K562 (cell line): ENCODE results near the gene KLHL30. TPM values are rescaled to one million over a fixed set of nuclear protein-coding genes. Genes with fewer than 3 reads are reported as not detected.

ENCODE experiments used
- ATAC-seq: fragments of 200-7000 bp; cut with Tn5 transposase; 3 replicates; pipeline ENCODE4 v1.9.1; 2020; ENCODE audit warnings: moderate library complexity
- BruUV-seq: library from RNA; stranded (reverse); fragments of 400-500 nt; replicated peaks from 2 replicates; lab custom pipeline; 2021; lab: Mats Ljungman, UMichigan
- CTCF ChIA-PET: fragments of 300-600 bp; formaldehyde crosslinking; extraction: SDS; loops from one replicate; lab custom pipeline; 2021; ENCODE audit warnings: low intra/inter-chr PET ratio; lab: Yijun Ruan, JAX
- POLR2A ChIA-PET: fragments of 300-600, 350-650 bp; sonication (Branson Sonifier 250); formaldehyde crosslinking; extraction: SDS; loops from one replicate; lab custom pipeline; 2021; ENCODE audit warnings: antibody characterized with exemption, inconsistent platforms; lab: Yijun Ruan, JAX
- DNase-seq, 4 experiments: peaks; one replicate each; pipeline versions ENCODE4 v3.0.0 to v3.0.0-alpha.2; 2011 to 2018; ENCODE audit warnings: low spot score in 3 of 4, mixed read lengths in 3 of 4; ENCODE audit errors: extremely low read depth in 1 of 4
- FAIRE-seq: peaks from 2 replicates; lab custom pipeline; 2011; peaks lifted over from hg19 to GRCh38; lab: Jason Lieb, UNC
- H2AFZ ChIP-seq: 2 replicates; pipeline ENCODE4 v1.6.0; 2011; ENCODE audit warnings: low read depth, low read length, control low read depth, inconsistent platforms
- H3K27ac ChIP-seq: fragments of 200-600 bp; 3 replicates; pipeline ENCODE4 v1.8.0; 2011; ENCODE audit warnings: low read depth, mild to moderate bottlenecking, control low read depth, inconsistent platforms, low read length, moderate library complexity, mixed read lengths; ENCODE audit errors: extremely low read depth
- H3K27me3 ChIP-seq, 2 experiments: fragments of 300-600 bp in 1 of 2; 2 replicates in 1 of 2; 3 replicates in 1 of 2; pipeline versions ENCODE4 v1.6.0 to v1.8.0; 2011; ENCODE audit warnings: inconsistent platforms in 2 of 2, low read length in 2 of 2, mild to moderate bottlenecking in 1 of 2, mixed read lengths in 1 of 2, moderate library complexity in 1 of 2; ENCODE audit not compliant: control insufficient read depth in 2 of 2, insufficient read depth in 2 of 2
- H3K36me3 ChIP-seq: fragments of 300-600 bp; 3 replicates; pipeline ENCODE4 v1.8.0; 2011; ENCODE audit warnings: mild to moderate bottlenecking, low read length, inconsistent platforms; ENCODE audit not compliant: control insufficient read depth, insufficient read depth
- H3K4me1 ChIP-seq, 2 experiments: fragments of 200-600 bp in 1 of 2; replicated peaks in 1 of 2; 2 replicates in 1 of 2; 3 replicates in 1 of 2; pipeline versions ENCODE4 v1.5.1 to v1.8.0; 2011; ENCODE audit warnings: inconsistent platforms in 2 of 2, low read length in 2 of 2, mild to moderate bottlenecking in 1 of 2, mixed read lengths in 1 of 2, moderate library complexity in 1 of 2; ENCODE audit not compliant: control insufficient read depth in 2 of 2, insufficient read depth in 2 of 2
- H3K4me2 ChIP-seq: 2 replicates; pipeline ENCODE4 v1.6.1; 2011; ENCODE audit warnings: low read length, control low read depth, inconsistent platforms, mixed read lengths; ENCODE audit not compliant: insufficient read depth
- H3K4me3 ChIP-seq: fragments of 200-600 bp; sonication (generic), shearing (Covaris generic); 2 replicates; pipeline ENCODE4 v1.5.1; 2016; ENCODE audit warnings: control low read depth, inconsistent platforms
- H3K79me2 ChIP-seq: fragments of 200-600 bp; 3 replicates; pipeline ENCODE4 v1.8.0; 2011; ENCODE audit warnings: low read length, inconsistent platforms; ENCODE audit not compliant: control insufficient read depth, insufficient read depth
- H3K9ac ChIP-seq, 2 experiments: 2 replicates each; pipeline versions ENCODE4 v1.6.0 to v1.6.1; 2011; ENCODE audit warnings: low read depth in 2 of 2, low read length in 2 of 2, control low read depth in 1 of 2, inconsistent platforms in 1 of 2, mild to moderate bottlenecking in 1 of 2, mixed read lengths in 1 of 2; ENCODE audit not compliant: insufficient read depth in 1 of 2
- H3K9me1 ChIP-seq: one replicate; pipeline ENCODE4 v1.6.0; 2011; ENCODE audit warnings: inconsistent platforms, mild to moderate bottlenecking, low read length, moderate library complexity; ENCODE audit not compliant: control insufficient read depth, insufficient read depth
- H3K9me3 ChIP-seq: replicated peaks from 2 replicates; pipeline ENCODE4 v1.5.1; 2011; ENCODE audit warnings: low read depth, low read length, inconsistent platforms; ENCODE audit not compliant: control insufficient read depth, insufficient read depth
- H4K20me1 ChIP-seq: replicated peaks from 2 replicates; pipeline ENCODE4 v1.6.1; 2011; ENCODE audit warnings: low read length, inconsistent platforms, mixed read lengths; ENCODE audit not compliant: control insufficient read depth, insufficient read depth
- ESRRA ChIP-seq: fragments of 450-650 bp; IDR thresholded peaks from 2 replicates; pipeline ENCODE4 v1.6.1; 2014; ENCODE audit warnings: low read depth, mild to moderate bottlenecking, moderate library complexity, borderline replicate concordance
- HNRNPH1 ChIP-seq: fragments of 200-400 bp; formaldehyde crosslinking; optimal IDR thresholded peaks from 2 replicates; pipeline ENCODE3; 2017; ENCODE audit warnings: low read depth, mild to moderate bottlenecking, low read length, moderate library complexity
- MTA2 ChIP-seq: fragments of 450-650 bp; IDR thresholded peaks from 2 replicates; pipeline ENCODE4 v1.6.1; 2016; ENCODE audit warnings: low read depth
- NFXL1 ChIP-seq: fragments of 450-650 bp; formaldehyde crosslinking; IDR thresholded peaks from 2 replicates; pipeline ENCODE4 v1.4.0; 2021; ENCODE audit warnings: mild to moderate bottlenecking
- ZNF644 ChIP-seq: fragments of 200-800 bp; sonication (Bioruptor generic); IDR thresholded peaks from 2 replicates; pipeline ENCODE4 v1.6.1; 2016; ENCODE audit warnings: low read depth, missing genetic modification characterization, missing compliant biosample characterization
- WGBS: fragments of 100-300 bp; shearing (Covaris generic); methylation state at CpG from one replicate; pipeline ENCODE4 v1.1.6; 2016; ENCODE audit warnings: low coverage, mixed read lengths; ENCODE audit not compliant: insufficient coverage; ENCODE audit errors: missing lambda C conversion rate; 5-methylcytosine and 5-hydroxymethylcytosine counted together
- in situ Hi-C: fragments of 300-500 bp; cut with MboI; formaldehyde crosslinking; loops from 4 replicates; pipeline ENCODE4 v1.15.0; 2018; ENCODE audit warnings: inconsistent platforms, mixed read lengths
- intact Hi-C: fragments of 100-400 bp; cut with micrococcal nuclease; formaldehyde crosslinking; loops from 2 replicates; pipeline ENCODE4 v1.14.2; 2022
- polyA plus RNA-seq, 8 experiments: library from polyadenylated mRNA; depleted of rRNA in 4 of 8; stranded (reverse) in 5 of 8; unstranded in 3 of 8; fragments of >200 nt; fragmentation: Nextera tagmentation in 2 of 8; fragmentation: Illumina TruSeq in 1 of 8; extraction: Ambion mirVana in 2 of 8; extraction: Trizol in 1 of 8; gene quantifications; 2 replicates each; pipeline versions ENCODE4 v1.2.1 to v1.2.3, GENCODE V29; 2011 to 2014; ENCODE audit warnings: inconsistent platforms in 1 of 8, missing spikeins in 1 of 8
- total RNA-seq, 7 experiments: library from RNA; depleted of rRNA in 6 of 7; stranded (reverse); fragments of >200 nt in 6 of 7; fragmentation: Illumina TruSeq in 2 of 7; extraction: Trizol in 2 of 7; gene quantifications; 2 replicates each; pipeline versions ENCODE4 v1.2.1 to v1.2.3, GENCODE V29; 2011 to 2021; ENCODE audit warnings: low replicate concordance in 1 of 7
- TF ChIP-seq, protein P1 (sequence below), 3 experiments: IDR thresholded peaks in 2 of 3; conservative IDR thresholded peaks in 1 of 3; 2 replicates each; pipeline ENCODE4 v1.5.1; 2011 to 2012; ENCODE audit warnings: low read length in 3 of 3, mild to moderate bottlenecking in 3 of 3, control low read depth in 2 of 3, improper control_type of control experiment in 1 of 3, inconsistent platforms in 1 of 3, low read depth in 1 of 3, mixed read lengths in 1 of 3, moderate library complexity in 1 of 3; ENCODE audit not compliant: insufficient read depth in 2 of 3
- TF ChIP-seq, protein P2 (sequence below): fragments of 450-650 bp; formaldehyde crosslinking; conservative IDR thresholded peaks from 2 replicates; pipeline ENCODE4 v1.4.0; 2022; ENCODE audit warnings: mild to moderate bottlenecking, missing genetic modification characterization

Gene KLHL30
- total and polyA plus RNA-seq, 9 of the 15 experiments (the other 6 are each of a cell fraction or from before 2014, with no cell fraction given): 0.04 TPM; not detected in 8

DNA sequence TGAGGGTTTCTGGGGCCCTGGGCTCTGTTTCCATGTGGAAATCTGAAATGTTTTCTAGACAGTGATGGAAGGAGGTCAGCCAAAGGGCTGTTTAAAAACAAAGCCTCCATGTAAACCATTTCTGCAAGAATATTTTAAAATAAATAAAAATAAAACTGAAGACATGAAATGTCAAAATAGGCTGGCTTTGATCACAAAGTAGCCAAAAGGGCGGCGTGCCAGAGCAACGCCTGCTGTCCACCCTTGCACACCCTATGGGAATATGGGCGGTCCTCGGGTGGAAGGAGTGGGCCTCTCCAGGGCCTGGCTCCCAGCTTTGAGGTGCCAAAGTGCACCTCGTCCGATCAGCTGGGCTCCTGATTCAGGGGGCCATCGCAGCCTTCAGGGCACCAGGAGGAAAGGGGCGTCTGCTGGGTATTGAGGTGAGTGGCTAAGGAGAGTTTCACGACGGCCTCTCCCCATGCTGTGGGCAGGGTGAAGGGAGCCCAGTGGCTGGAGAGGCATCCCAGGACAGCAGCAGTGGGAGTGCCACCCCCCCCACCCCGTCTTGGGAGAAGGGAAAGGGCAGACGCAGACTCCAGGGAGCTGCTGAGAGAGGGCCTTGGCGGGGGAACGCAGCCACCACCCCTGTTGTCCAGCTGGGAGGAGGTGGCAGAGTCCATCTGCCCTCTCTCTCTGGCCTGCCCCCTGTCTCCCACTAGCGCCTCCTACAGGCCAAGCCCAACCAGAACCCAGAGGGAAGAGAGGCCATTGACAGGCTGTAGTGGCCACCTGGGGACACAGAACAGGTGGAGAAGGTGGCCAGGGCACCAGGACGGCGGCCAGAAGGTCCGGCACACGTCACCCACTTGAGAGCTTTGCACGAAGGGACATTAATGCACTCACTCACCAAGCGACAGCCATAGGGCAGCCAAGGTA lies 14.6 kb downstream of the KLHL30 start:
- no peak for FAIRE-seq
- no peaks in the 10 kb centered on the region for H3K36me3 ChIP-seq
- TF ChIP-seq NFXL1 (CRISPR knock-in tag): no peak
- no peak for TF ChIP-seq HNRNPH1
- TF ChIP-seq ESRRA: no peak
- TF ChIP-seq MTA2: no peak
- TF ChIP-seq, protein P1, sequence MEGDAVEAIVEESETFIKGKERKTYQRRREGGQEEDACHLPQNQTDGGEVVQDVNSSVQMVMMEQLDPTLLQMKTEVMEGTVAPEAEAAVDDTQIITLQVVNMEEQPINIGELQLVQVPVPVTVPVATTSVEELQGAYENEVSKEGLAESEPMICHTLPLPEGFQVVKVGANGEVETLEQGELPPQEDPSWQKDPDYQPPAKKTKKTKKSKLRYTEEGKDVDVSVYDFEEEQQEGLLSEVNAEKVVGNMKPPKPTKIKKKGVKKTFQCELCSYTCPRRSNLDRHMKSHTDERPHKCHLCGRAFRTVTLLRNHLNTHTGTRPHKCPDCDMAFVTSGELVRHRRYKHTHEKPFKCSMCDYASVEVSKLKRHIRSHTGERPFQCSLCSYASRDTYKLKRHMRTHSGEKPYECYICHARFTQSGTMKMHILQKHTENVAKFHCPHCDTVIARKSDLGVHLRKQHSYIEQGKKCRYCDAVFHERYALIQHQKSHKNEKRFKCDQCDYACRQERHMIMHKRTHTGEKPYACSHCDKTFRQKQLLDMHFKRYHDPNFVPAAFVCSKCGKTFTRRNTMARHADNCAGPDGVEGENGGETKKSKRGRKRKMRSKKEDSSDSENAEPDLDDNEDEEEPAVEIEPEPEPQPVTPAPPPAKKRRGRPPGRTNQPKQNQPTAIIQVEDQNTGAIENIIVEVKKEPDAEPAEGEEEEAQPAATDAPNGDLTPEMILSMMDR (IDR thresholded peaks at IDR 0.05 in 2 of 3, conservative IDR thresholded peaks at IDR 0.05 in 1 of 3; ENCODE audit: insufficient read depth in 2 of 3, low read depth in 1 of 3, low read length in 3 of 3): peak; percentile 37 to 55 (median 45)
- TF ChIP-seq, protein P2, sequence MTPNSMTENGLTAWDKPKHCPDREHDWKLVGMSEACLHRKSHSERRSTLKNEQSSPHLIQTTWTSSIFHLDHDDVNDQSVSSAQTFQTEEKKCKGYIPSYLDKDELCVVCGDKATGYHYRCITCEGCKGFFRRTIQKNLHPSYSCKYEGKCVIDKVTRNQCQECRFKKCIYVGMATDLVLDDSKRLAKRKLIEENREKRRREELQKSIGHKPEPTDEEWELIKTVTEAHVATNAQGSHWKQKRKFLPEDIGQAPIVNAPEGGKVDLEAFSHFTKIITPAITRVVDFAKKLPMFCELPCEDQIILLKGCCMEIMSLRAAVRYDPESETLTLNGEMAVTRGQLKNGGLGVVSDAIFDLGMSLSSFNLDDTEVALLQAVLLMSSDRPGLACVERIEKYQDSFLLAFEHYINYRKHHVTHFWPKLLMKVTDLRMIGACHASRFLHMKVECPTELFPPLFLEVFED (CRISPR knock-in tag): no peak
- TF ChIP-seq ZNF644: no peak
- TF ChIP-seq, all 486 proteins: peak for 1
- Histone ChIP-seq H3K4me1 (peaks cover 0 to 30% of the 10 kb centered on the region in 2 experiments; a peak in 2 of 5 replicates), H4K20me1 (no peaks in the 10 kb centered on the region), H3K27ac (no peak overlapping the region), H3K9ac (no peak overlapping the region), H3K27me3 (no peaks in the 10 kb centered on the region), H3K4me2 (no peak overlapping the region), H3K9me3 (no peaks in the 10 kb centered on the region), H2AFZ (no peak overlapping the region), H3K4me3 (no peak overlapping the region), H3K79me2 (no peaks in the 10 kb centered on the region), H3K9me1 (no peaks in the 10 kb centered on the region)
- BruUV-seq: no TSS peak
- POLR2A ChIA-PET: no interaction called here
- intact Hi-C loops (no loop called here), in situ Hi-C loops (no loop called here)
- ATAC-seq (peak; percentile 66), DNase-seq (peak in 2 of 4 experiments; percentile 32 to 40)
- CTCF ChIA-PET: no interaction called here
- 32% methylated on average over 8 of the region's 22 CpGs for WGBS
